IPS-NIHi11 (cell line): ENCODE measurements around the gene EFNB1.

Experiments
- DNase-seq: peaks from one replicate; pipeline ENCODE4 v3.0.0; 2012; ENCODE audit warnings: mixed read lengths, low spot score

EFNB1 gene

DNA sequence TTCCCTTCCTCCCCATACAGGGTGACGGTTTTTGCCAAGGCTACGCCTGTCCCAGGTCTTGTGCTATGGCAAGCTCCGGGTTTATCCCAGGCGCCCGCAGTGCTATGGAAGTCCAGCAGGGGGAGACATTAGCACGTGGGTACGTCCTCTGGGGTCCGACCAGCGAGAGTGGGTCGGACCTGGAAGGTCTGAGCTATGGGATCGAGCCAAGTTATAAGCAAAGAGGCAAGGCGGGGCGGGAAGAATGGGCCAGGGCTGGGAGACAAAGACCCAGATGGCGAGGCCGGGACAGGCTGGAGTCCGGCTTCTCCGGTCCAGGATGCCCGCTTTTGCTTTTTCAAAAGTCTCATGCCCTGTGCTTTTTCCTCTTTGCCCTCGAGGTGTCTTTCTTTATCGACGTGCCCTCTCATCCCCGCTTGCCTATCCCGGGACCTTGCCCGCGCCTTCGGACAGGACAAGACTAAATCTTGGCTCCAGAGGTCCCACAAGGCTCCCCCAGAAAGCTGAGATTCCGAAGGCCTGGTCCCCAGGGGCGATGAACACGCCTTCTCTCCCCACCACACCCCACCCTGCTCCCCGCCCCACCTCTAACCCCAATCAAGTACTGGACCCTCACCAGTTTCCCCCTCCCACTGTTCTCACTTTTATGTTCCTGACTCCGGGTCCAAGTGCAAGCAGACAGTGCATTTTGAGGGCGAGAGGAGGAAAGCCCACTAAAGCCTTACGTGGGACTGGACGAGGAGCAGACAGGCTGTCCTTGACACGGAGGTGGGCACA is 785 bp upstream of the EFNB1 start:
- peak; percentile 65 for DNase-seq

DNA sequence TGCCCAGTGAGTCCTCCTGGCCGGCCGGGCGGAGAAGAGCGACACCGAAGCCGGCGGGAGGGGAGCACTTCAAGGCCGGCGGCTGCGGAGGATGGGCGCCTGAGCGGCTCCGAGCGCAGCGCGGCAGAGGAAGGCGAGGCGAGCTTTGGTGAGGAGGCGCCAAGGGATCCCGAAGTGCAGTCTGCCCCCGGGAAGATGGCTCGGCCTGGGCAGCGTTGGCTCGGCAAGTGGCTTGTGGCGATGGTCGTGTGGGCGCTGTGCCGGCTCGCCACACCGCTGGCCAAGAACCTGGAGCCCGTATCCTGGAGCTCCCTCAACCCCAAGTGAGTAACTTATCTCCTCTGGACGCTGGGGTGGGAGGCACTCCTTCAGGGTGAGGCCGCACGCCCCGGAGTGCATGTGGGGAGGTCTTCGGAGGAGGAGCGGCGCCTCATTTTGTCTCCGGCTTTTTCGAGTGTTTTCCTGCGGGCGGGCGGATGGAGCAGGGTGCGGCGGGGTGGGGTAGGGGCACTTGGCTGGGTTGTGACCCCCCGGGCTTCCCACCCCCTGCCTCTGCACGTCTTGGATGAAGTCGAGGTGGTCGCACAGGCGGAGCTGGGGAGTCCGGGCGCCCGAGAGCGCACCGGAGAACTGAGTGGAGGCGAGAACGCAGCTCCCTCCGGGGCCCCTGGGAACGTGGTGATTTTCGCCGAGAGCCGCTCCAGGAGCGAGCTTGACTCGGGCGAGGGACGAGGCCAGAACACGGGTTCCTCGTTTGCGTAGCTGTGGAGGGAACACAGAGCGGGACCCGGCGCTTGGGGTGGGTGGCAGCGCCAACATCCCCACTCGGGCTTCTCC is 979 bp downstream of the EFNB1 start:
- no peak for DNase-seq

DNA sequence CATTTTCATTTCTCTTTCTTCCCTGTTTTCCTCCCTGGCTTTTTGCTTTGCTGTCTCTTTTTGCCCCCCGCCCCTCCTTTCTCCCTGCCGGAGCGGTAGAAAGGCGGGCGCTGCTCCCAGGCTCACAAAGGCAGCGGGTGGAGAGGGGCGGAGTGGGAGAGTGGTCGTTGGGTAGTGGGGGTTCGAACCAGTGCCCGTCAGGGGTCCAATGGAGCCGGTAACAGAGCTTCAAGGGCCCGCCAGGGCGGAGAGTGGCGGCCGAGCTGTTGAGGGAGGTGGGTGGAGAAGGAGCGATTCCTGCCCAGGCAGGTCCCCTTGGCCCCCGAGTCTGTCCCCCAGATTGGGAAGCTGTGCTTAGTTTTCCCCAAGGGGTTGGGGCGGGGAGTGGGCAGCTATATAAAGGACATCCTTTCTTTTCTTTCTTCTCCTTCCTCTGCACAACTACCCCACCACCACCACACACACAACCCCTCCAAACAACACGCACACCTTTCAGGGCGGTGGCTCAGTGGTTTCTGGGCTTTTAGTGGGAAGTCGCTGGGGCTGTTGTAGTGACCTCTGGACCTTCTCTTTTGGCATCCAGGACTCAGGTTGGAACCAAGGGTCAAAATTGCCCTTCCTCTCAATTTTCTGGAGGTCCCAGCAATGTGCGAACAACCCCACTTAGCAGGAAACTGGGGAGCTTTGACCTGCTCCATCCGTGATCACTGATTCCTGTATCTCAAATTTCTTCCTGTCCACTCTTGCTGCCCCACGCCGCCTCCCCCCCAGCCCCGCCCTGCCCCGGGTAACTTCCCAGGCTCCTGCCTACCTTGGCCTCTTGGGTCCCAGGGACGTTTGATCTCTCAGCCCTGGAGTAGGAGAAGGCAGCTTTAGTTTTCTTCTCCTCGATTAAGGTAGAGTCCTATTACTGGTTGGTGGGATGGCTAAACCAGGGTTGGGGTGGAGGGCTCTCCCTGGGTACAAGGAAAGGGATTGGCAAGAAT is 1.9 kb downstream of the EFNB1 start:
- no peak for DNase-seq

DNA sequence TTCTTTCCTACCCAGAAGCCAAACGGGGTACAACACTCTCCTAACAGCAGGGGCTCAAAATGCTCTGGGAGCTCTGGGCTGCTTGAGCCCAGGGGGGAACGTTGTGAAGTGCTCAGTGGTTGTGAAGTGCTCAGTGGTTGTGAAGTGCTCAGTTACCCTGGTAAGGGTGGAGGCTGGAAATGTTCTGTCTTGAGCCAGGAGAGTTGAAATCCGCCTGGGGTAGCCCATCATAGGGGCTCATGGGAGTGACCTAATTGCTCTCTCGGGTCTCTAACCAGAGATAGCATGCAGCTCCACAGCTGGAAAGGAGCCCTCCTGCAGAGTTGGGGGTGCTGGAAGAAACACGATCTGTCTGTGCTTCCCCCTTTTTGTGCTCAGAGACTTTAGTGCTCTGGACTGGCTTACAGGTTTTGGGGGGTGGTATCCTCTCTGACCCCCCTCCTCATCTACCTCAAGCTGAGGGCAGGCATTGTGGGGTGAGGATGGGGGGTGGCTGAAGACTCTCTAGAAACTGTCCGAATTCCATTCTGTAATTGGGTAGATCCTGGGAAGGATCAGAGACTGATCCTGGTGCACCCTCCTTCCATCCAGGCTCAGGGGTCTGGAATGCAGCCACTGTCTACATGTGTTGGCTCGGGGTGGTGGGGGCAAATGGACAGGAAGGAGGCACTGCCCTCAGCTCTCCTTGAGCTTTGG is 2.7 kb downstream of the EFNB1 start:
- DNase-seq, result no peak

DNA sequence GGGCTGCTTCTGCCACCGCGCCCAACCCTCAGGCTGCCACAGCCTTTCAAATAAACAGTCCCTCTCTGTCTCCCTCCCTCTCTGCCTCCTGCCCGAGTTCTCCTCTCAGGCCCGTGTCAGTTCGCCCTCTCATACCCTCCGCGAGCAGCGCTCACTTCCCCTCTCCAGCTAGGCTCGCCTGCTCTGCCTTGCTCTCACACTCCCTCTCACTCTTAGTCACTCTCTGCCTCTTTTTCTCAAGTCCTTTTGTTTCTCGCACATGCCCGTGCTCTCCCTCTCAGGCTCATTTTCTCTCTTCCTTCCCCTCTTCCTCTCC is 3.2 kb downstream of the EFNB1 start:
- DNase-seq, result no peak

DNA sequence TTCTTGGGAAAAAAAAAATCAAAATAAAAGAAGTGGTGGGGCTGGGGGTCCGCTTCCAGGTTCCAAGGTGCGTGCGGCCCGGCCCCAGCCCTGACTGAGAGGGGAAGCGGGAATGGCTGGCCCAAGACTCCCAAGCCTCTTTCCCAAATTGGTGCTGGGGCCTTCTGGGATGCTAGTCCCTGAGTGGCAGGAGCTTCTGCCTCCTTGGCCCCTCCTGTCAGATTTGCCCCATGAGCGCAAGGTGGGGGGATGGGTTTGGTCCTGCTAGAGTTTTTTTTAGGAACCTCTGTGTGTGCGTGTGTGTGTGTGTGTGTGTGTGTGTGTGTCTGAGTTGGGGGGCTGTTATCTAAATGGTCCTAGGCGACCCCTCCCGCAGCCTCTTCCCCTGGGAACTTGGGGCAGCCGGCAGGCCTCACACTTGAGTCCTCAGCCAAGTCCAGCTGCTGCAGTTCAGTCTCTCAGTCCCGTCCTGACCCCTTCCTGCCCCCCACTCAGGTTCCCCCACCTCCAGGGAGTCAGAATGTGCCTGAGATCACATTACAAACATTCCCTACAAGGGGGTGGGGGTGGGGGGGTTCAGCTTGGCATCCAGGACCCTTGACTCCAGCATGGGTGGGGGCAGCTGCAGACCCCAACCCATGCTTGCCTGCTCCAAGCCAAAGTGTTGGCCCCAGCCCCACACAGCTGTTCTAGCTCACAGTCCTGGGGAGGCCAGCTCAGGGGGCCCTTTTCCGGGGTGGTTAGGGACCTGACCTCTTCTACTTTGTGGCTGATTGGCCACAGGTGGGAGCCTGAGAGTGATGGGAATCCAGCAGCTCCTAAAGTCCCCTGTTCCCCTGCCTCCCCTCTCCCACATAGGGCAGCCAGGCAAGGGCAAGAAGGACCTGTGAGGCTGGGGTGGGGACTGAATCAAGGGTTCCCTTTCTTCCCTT is 4.0 kb downstream of the EFNB1 start:
- DNase-seq, result no peak

DNA sequence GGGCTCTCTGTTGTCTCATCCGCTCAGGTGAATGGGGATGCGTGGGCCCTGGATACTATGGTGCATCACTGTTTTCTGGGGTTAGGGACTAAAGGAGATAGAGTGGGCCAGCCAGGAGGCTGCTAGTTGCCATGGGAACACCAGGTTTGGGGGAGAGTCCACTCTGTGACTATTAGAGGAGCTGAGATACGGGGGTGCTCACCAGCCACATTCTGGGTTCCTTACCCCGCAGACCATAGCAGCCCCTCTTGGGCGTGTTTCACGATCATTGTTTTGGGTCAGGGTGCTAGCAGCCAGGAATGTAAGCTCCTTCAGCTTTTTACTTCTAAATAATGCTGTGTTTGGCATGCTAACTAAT is 4.6 kb downstream of the EFNB1 start:
- no peak for DNase-seq

DNA sequence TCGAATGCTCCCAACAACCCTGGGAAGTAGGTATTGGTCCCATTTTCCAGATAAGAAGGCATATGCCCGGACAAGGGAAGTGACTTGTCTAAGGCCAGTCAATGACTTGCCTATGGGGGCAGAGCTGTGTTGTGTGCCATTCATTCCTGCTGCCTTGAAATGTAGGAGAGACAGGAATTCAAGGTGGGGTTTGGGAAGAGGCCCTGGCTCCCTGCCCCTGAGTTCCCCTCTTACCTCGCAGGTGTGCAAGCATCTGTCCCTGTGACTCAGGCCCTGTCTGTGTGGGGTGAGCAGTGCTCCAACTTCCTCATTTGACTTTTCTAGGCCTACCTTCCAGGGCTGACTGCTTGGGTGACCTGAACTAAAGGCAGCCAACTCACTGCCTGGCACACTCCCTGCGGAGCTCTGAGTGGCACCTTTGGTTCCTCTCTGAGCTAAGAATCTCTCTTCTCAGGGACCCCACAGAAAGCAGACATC is 5.1 kb downstream of the EFNB1 start:
- DNase-seq, result no peak

DNA sequence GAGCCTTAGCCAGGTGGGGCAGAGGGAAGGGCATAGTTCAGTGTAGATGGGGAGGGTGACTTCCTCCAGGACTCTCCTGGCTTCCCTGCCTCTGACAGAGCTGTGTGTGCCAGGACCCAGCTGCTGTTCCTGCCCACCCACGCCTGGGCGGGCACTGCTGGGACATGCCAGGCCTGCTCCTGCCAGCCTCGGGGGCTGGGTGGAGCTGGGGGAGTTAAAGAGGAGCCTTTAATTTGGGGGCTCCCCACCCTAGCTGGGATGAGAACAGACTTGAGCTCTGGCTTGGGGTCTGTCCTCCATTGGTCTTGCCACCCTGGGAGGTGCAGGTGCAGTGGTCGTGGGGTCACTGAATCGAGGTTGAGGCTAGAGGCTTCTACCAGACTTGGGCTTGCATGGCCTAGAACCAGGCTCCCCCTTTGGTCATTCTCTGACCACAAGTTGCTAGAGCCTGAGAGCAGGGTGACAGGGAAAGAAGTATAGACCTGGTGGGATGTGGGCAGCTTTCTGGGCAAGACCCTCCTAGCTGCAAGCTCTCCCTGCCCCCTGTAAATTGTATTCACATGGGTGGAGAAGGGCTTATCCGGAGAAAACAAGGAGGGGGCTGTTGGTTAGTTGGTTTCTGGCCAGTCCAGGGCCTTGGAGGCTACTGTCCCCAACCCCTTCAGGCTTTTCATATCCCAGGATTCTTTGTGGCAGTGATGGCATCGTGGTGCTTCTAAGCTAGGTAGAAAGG is 5.7 kb downstream of the EFNB1 start:
- DNase-seq, result no peak

DNA sequence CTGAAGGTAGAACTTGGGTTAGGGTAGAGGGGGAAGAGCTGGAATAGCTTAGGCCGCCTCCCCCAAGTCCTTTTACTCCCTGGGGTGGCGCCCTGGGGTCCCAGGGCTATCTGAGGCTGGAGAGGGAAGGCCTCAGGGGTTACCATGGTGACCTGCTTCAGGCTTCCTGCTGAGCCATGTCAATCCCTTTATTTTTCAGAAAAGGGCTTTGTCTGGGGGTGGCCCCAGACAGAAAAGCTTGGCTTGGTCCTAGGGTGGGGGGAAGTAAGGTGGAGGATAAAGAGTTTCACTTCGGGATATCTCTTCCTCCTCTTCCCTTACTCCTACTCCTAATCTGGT is 6.3 kb downstream of the EFNB1 start:
- DNase-seq, result no peak

DNA sequence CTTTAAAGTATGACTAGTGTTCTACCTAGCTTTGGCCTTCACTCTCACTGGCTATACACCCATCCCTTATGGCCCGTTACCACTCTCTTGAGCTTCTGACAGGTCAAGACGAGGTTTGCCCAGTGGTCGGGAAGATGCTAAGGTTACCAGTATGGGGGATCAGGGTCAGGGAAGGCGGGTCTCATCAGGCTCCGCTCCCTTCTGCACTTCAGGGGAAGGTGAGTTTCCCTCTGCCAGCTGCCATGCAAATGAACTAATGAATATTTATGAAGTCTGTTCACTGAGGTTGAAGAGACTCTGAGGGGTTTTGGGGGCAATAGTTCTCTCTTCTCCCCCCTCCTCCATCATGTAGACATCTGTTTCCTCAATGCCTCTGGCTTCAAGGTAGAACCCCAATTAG is 6.6 kb downstream of the EFNB1 start:
- DNase-seq, result no peak

DNA sequence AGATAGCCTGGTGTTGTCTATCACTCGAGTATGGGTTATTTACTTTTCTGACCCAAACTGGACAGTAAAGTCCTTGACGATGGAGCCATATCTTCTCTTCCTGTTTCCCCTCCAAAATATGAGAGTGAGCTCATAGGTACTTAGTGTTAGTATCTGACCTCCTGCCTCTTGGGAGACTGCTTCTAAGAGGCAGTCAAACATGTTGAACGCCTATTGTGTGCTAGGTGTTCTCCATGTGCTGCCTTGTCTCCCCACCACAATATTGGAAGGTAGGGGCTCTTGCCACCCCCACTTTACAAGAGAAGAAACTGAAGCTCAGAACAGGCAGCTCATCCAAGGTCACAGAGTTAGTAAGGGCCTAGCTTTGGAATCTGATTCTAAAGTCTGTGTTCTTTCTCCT is 8.3 kb downstream of the EFNB1 start:
- no peak for DNase-seq

DNA sequence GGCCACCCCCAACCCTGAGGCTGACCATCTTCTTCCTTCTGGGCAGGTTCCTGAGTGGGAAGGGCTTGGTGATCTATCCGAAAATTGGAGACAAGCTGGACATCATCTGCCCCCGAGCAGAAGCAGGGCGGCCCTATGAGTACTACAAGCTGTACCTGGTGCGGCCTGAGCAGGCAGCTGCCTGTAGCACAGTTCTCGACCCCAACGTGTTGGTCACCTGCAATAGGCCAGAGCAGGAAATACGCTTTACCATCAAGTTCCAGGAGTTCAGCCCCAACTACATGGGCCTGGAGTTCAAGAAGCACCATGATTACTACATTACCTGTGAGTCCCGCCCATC is 9.7 kb downstream of the EFNB1 start:
- no peak for DNase-seq

DNA sequence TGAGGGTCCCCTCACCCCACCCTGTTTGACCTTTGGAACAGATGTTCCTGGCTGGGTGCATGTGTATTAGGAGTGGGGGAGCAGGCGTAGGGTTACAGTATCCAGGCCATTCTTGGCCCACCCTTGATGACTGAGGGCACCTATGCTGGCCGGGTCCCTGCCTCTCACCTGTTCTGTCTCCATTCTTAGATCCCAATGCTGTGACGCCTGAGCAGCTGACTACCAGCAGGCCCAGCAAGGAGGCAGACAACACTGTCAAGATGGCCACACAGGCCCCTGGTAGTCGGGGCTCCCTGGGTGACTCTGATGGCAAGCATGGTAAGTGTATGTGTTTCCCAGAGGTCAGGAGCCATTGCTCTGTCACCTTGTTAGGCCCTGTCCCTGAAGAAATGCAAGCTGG is 10.9 kb downstream of the EFNB1 start:
- no peak for DNase-seq

DNA sequence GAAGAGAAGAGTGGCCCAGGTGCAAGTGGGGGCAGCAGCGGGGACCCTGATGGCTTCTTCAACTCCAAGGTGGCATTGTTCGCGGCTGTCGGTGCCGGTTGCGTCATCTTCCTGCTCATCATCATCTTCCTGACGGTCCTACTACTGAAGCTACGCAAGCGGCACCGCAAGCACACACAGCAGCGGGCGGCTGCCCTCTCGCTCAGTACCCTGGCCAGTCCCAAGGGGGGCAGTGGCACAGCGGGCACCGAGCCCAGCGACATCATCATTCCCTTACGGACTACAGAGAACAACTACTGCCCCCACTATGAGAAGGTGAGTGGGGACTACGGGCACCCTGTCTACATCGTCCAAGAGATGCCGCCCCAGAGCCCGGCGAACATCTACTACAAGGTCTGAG is 11.4 kb downstream of the EFNB1 start:
- DNase-seq, result no peak

DNA sequence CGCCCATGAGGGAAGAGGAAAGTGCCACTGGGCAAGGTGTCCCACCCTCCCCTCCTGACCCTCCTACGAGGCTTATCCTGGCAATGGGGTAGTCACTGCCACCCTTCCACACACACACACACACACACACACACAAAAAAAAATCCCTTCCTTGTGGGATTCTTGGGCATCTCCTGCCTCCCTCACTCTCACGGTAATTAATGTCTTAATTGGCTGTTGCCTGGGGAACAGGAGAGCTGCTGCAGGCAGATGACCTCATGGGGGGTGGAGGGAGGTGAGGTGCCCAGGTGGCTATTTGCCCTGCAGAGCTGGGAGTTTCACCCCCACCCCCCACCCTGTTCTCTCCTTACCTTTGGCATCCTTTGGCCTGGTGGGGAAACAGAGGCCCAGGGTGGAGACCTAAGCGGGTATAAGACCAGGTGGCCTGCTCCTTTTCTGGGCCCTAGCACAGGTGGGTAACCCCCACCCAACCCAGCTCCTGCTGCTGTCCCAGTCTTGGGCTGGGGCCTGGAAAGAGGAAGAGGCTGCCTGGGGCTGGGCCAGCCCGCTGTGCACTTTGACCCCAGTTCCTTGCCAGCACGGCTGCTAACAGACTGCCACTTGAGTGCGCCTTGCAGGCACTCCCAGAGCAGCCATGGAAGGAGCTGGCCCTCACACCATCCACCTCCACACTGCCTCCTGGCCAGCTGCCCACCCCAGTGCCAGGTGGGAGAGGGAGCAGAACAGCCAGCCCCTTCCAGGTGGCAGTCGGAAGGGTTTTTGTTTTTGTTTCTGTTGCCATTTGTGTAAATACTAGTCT is 12.6 kb downstream of the EFNB1 start:
- DNase-seq, result no peak

DNA sequence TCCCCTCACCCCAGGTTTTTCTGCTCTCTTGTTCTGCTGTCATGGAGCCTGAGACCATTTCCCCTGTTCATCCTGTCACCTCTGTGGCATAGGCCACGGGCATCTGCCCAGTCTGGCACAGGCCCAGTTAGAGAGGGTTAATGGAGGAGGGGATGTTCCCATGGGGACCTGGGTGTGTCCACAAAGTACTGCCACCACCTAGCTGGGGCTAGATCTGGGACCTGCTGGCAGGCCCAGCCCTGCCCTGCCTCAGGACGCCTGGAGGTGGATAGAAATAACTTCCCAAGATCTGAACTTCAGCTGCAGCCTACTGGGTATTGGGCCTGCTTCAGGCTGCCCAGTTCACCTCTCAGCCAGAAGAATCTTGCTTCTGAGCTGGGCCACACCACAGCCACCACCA is 13.5 kb downstream of the EFNB1 start:
- DNase-seq, result no peak

DNA sequence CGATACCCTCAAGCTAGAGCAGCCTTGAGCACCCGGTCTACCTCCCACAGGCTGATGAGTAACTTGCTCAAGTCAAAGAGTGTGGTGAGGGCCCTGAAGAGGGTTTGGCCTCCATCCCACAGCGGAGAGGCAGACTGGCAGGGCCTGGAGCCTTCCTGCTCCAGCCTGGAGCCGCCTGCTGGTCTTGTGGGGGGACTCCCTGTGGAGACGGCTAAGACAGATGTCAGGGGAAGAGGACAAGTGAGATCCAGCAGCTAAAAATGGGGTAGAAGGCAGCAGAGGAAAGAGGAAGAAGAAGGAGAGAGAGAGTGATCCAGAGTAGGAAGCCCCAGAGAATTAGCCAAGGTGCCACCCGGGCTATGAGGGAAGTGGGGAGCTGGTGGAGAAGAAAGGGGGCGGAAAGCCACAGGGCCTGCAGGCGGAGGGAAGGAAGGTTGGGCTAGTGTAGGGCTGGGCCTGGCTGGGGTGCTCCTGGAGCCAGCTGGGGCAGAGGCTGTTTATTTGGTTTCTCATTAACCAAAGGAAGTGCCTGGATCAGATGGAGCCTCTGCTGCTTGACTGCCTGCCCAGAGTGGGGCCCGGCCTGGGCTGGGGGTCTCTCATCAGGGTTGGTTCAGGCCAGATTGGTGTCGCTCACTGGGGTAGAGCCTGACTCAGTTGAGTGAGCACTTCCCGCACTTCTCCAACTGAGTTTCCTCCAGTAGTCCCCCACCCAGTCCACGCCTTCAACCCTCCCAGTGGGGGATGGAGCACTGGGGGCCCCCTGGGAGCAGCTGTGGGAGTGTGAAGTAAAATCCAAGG is 14.2 kb downstream of the EFNB1 start:
- DNase-seq, result no peak

DNA sequence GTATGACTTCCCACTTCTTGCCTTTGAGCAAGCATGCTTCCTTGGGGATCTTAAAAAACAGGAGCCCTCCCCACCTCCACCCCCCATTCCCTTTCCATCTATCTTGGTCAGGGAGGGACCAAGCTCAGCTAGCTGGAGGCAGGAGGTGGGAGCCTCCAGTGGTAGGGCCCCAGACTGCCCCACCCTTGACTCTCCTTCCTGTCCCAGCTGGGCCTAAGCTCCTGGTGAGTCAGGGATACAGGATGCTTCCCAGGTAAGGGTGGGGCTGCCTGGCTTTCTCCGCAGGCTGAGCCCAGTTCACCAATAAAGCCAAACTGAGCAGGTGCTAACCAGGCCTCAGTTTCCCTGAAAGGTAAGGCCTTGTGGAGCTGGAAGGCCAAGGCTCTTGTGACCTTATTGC is 15.2 kb downstream of the EFNB1 start:
- DNase-seq, result no peak
